ENCODE results near the gene CCDC142. TPM values are rescaled to one million over a fixed set of nuclear protein-coding genes. Genes with fewer than 3 reads are reported as not detected.

Gene CCDC142
- total RNA-seq, 4 donors from 2014 or later: 10.4 to 31.1 (median 18.7) TPM

- H3K9me3 ChIP-seq: no peaks in the 10 kb centered on the region
- DNase-seq (ENCODE audit: low spot score in 2 of 2): no peak
- H3K36me3 ChIP-seq: peaks cover 29% of the 10 kb centered on the region
- 68% methylated on average over 9 of the region's 11 CpGs for WGBS
- H3K4me3 ChIP-seq: no peak within 1 kb of the TSS
- H3K27ac ChIP-seq: no peak within 1 kb of the TSS
- H3K4me1 ChIP-seq: peaks cover 28% of the 10 kb centered on the region
- peaks cover under 1% of the 10 kb centered on the region for H3K27me3 ChIP-seq
- TF ChIP-seq CTCF (IDR thresholded peaks at IDR 0.05) (no peak), EP300 (IDR thresholded peaks at IDR 0.05) (no peak), POLR2AphosphoS5 (IDR thresholded peaks at IDR 0.05) (no peak), POLR2A (IDR thresholded peaks at IDR 0.05) (no peak)
Measured at GRCh38 chr2:74525717-74526648, 43.2 kb upstream of the CCDC142 start, which contains the start of gene DQX1. DQX1 (minus strand) TSS chr2:74526231; CDS start chr2:74525729, 502 bp downstream.

GRCh38 chr2:74524955-74525716 is 42.3 kb upstream of the CCDC142 start:
- TF ChIP-seq CTCF (IDR thresholded peaks at IDR 0.05) (no peak), EP300 (IDR thresholded peaks at IDR 0.05) (no peak), POLR2A (IDR thresholded peaks at IDR 0.05) (no peak), POLR2AphosphoS5 (IDR thresholded peaks at IDR 0.05) (no peak)
- no peaks in the 10 kb centered on the region for H3K9me3 ChIP-seq
- peaks cover 21% of the 10 kb centered on the region for H3K4me1 ChIP-seq
- peaks cover 29% of the 10 kb centered on the region for H3K36me3 ChIP-seq
- no peak for DNase-seq (ENCODE audit: low spot score in 2 of 2)
- peaks cover 9% of the 10 kb centered on the region for H3K27me3 ChIP-seq
- no peak overlapping the region for H3K27ac ChIP-seq
- H3K4me3 ChIP-seq: no peak overlapping the region
- 96% methylated on average over 10 of the region's 10 CpGs for WGBS

GRCh38 chr2:74524005-74524404 is 41.2 kb upstream of the CCDC142 start:
- H3K27ac ChIP-seq: no peak overlapping the region
- peaks cover 19% of the 10 kb centered on the region for H3K4me1 ChIP-seq
- no peaks in the 10 kb centered on the region for H3K9me3 ChIP-seq
- peaks cover 20% of the 10 kb centered on the region for H3K27me3 ChIP-seq
- 85% methylated on average over 8 of the region's 9 CpGs for WGBS
- no peak overlapping the region for H3K4me3 ChIP-seq
- TF ChIP-seq CTCF (IDR thresholded peaks at IDR 0.05): no peak
- TF ChIP-seq POLR2AphosphoS5 (IDR thresholded peaks at IDR 0.05): no peak
- no peak for TF ChIP-seq POLR2A (IDR thresholded peaks at IDR 0.05)
- TF ChIP-seq EP300 (IDR thresholded peaks at IDR 0.05): no peak
- DNase-seq (ENCODE audit: low spot score in 2 of 2): no peak
- H3K36me3 ChIP-seq: peaks cover 29% of the 10 kb centered on the region

- Histone ChIP-seq H3K4me1 (peaks cover 5% of the 10 kb centered on the region), H3K4me3 (no peak overlapping the region), H3K36me3 (peaks cover 21% of the 10 kb centered on the region), H3K9me3 (no peaks in the 10 kb centered on the region), H3K27me3 (peaks cover 35% of the 10 kb centered on the region), H3K27ac (no peak overlapping the region)
- DNase-seq (ENCODE audit: low spot score in 2 of 2): no peak
- 88% methylated on average over 3 of the region's 3 CpGs for WGBS
- TF ChIP-seq EP300 (IDR thresholded peaks at IDR 0.05) (no peak), POLR2AphosphoS5 (IDR thresholded peaks at IDR 0.05) (no peak), POLR2A (IDR thresholded peaks at IDR 0.05) (no peak)
Measured at GRCh38 chr2:74522516-74522915, 39.7 kb upstream of the CCDC142 start.

GRCh38 chr2:74516650-74517049 is 33.9 kb upstream of the CCDC142 start:
- no peak overlapping the region for H3K27ac ChIP-seq
- H3K27me3 ChIP-seq: peaks cover 94% of the 10 kb centered on the region
- TF ChIP-seq POLR2A (IDR thresholded peaks at IDR 0.05) (no peak), EP300 (IDR thresholded peaks at IDR 0.05) (no peak), CTCF (IDR thresholded peaks at IDR 0.05) (no peak), POLR2AphosphoS5 (IDR thresholded peaks at IDR 0.05) (no peak)
- H3K4me3 ChIP-seq: peak overlapping the region; percentile 45
- H3K4me1 ChIP-seq: peaks cover 37% of the 10 kb centered on the region
- H3K36me3 ChIP-seq: no peaks in the 10 kb centered on the region
- no peaks in the 10 kb centered on the region for H3K9me3 ChIP-seq
- DNase-seq (ENCODE audit: low spot score in 2 of 2): no peak
- 68% methylated on average over 13 of the region's 13 CpGs for WGBS
